GM12892 (cell line): ENCODE data around the gene SYTL4.

Experiments used
- POLR2A ChIP-seq: IDR thresholded peaks from 2 replicates; pipeline ENCODE4 v1.6.1; 2011; ENCODE audit warnings: low read depth, low read length, control low read depth
- TAF1 ChIP-seq: IDR thresholded peaks from 2 replicates; pipeline ENCODE4 v1.6.1; 2011; ENCODE audit warnings: low read depth, mild to moderate bottlenecking, control low read depth, low read length, borderline replicate concordance

DNA sequence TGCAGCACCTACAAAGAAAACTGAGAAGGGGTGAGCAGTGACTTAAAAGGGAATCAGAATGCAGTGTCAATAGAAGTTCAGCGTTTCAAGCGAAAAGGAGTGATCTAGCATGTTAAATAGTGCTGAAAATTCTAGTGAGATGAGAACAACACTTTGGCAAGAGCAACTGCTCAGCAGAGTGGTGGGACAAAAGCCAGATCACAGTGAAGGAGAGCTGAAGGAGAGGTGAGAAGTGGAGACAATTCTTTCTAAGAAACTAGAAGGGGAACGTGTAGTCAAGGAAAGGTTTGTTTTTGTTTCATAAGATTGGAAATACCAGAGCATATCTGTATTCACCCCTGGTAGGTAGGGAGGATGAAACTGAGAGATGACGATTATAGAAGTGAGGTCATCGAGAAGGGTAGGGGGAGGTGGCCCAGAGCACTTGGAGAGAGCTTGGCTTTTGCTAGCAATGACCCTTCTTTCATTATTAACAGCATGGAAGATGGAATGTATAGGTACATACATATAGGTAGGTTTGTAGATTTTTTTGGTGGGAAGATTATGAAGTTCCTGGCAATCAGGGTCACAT lies 54.2 kb downstream of the SYTL4 start:
- TF ChIP-seq TAF1 (no peak), POLR2A (no peak)
